T-helper 17 cell (primary cell): ENCODE results near the gene MPDZ. TPM values are rescaled to one million over a fixed set of nuclear protein-coding genes. Genes with fewer than 3 reads are reported as not detected.

Experiments
- ATAC-seq: fragments of 150-1000 bp; cut with Tn5 transposase; 2 replicates; pipeline ENCODE4 v1.10.0; 2021; ENCODE audit warnings: mild to moderate bottlenecking, moderate library complexity
- DNase-seq, 3 donors: peaks; one replicate each; pipeline versions ENCODE4 v3.0.0 to v3.0.0-alpha.2; 2020 to 2021
- H3K9me3 ChIP-seq: one replicate; pipeline ENCODE4 v1.7.0; 2013; ENCODE audit warnings: low read length, mild to moderate bottlenecking; ENCODE audit not compliant: control insufficient read depth, poor library complexity, severe bottlenecking
- H3K27ac Mint-ChIP-seq: one replicate; pipeline ENCODE4 v1.8.0; 2022; ENCODE audit warnings: mild to moderate bottlenecking, moderate library complexity, mixed read lengths
- H3K27me3 Mint-ChIP-seq: one replicate; pipeline ENCODE4 v1.8.0; 2022; ENCODE audit warnings: mixed read lengths
- H3K36me3 Mint-ChIP-seq: one replicate; pipeline ENCODE4 v1.8.0; 2022; ENCODE audit warnings: low read depth, mixed read lengths
- H3K4me1 Mint-ChIP-seq: one replicate; pipeline ENCODE4 v1.8.0; 2022; ENCODE audit warnings: mild to moderate bottlenecking, mixed read lengths
- H3K4me3 Mint-ChIP-seq: one replicate; pipeline ENCODE4 v1.8.0; 2022; ENCODE audit warnings: mild to moderate bottlenecking, moderate library complexity, mixed read lengths
- total RNA-seq, 4 donors: library from RNA in 2 of 4; stranded (reverse) in 2 of 4; gene quantifications; one replicate each; pipeline ENCODE4 v1.2.3 and lab custom pipeline; 2022 to 2026

The MPDZ gene
- total RNA-seq = under 1 TPM in 1 of 2 donors, not detected in 1; 0.13 TPM
- total RNA-seq (lab: John Stamatoyannopoulos, UW) = 0.08 to 1.2 reads per million in 2 donors

DNA sequence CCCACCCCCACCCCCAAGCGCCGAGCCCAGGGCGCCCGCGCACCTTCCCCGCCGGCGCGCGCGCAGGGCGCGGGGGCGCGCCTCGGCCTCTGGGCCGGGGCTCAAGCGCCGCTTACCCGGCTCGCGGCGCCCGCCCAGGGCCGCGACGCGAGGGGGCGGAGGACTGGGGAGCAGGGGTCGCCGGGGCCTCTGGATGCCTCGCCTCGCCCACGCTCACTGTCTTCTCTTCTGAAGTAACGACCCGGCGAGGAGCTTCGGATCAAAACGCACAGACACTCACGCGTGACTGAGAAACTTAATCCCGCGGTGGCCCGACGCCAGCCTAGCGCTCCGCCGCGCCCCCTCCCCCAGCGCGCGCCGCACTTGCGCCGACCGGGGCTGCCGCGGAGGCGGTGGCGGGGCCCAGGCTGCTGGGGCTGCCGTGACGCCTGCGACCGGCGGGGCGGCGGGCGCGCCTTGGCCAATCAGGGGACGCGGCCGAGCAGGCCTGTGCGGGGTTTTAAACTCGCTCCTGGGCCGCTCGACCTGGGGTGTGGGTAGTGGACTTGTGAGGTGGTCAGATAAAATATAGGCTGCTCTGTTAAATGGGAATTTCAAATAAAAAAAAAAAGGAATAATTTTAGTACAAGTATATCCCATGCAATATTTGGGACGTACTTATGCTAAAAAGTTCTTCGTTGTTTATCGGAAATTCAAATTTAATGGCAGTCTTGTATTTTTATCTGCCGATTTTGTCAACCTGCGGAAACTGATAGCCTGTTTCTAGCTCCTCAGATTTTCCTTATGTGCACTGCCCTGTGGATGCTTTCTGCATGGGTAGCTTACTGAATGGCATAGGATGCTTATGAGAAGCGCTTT, at the start of gene MPDZ:
Gene MPDZ, minus strand, starts transcription at position 409 of the 858 bp plus-strand sequence. CDS start 29,377 bp downstream, outside the sequence.
- Mint-ChIP-seq H3K4me1 (no peaks in the 10 kb centered on the region), H3K27me3 (peaks cover 4% of the 10 kb centered on the region), H3K4me3 (no peak within 1 kb of the TSS), H3K36me3 (no peaks in the 10 kb centered on the region), H3K27ac (no peak within 1 kb of the TSS)
- DNase-seq = no peak
- H3K9me3 ChIP-seq = no peaks in the 10 kb centered on the region
- no peak for ATAC-seq

DNA sequence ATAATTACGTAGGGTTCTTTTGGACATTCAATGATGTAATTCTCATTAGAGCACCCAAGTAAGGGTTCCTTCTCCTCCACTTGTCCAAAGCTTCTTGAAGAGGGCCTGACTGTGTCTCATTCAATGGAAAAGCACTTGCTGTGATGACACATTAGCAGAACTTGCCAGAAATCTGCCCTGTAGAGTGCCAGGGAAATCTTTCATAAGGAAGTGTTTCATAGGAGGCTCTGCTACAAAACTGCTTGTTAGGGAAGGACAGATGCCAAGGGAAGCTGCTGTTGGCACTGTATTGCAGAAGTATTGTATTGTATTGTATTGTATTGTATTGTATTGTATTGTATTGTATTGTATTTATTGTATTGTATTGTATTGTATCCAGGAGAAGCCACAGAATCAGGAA, 45.5 kb upstream of the MPDZ start:
- Mint-ChIP-seq H3K27me3 (no peaks in the 10 kb centered on the region), H3K4me3 (no peak overlapping the region), H3K36me3 (no peaks in the 10 kb centered on the region), H3K27ac (no peak overlapping the region), H3K4me1 (no peaks in the 10 kb centered on the region)
- DNase-seq (no peak), ATAC-seq (no peak)
- no peaks in the 10 kb centered on the region for H3K9me3 ChIP-seq

GRCh38 chr9:13322828-13323550, 43.5 kb upstream of the MPDZ start:
- no peak for DNase-seq
- no peak overlapping the region for H3K4me3 Mint-ChIP-seq
- no peak overlapping the region for H3K27ac Mint-ChIP-seq
- no peaks in the 10 kb centered on the region for H3K4me1 Mint-ChIP-seq
- no peaks in the 10 kb centered on the region for H3K27me3 Mint-ChIP-seq
- H3K9me3 ChIP-seq = no peaks in the 10 kb centered on the region
- ATAC-seq = no peak
- H3K36me3 Mint-ChIP-seq = no peaks in the 10 kb centered on the region

DNA sequence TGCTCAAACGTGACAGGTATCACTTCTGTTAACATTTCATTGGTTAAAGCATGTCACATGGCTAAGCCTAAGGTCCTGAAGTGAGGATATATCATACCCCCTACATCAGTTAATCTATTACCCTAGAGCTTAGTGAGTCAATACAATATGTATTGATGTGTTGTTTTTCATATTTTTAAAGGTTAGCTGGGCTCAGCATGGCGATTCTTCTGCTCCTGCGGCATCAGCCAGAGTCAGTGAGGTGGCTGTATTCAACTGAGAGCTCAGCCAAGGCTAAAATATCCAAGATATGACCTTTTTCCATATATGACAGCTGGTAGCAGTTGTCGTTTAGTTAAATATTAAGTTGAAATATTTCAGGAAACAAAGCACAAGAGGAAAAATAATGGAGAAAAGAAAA, 38.5 kb upstream of the MPDZ start:
- Mint-ChIP-seq H3K4me1 (no peaks in the 10 kb centered on the region), H3K27me3 (no peaks in the 10 kb centered on the region), H3K36me3 (no peaks in the 10 kb centered on the region), H3K4me3 (no peak overlapping the region), H3K27ac (no peak overlapping the region)
- H3K9me3 ChIP-seq = peaks cover 5% of the 10 kb centered on the region
- no peak for DNase-seq
- ATAC-seq = no peak

- Mint-ChIP-seq H3K27ac (no peak overlapping the region), H3K27me3 (no peaks in the 10 kb centered on the region), H3K4me1 (no peaks in the 10 kb centered on the region), H3K4me3 (no peak overlapping the region), H3K36me3 (no peaks in the 10 kb centered on the region)
- ATAC-seq = no peak
- DNase-seq = no peak
- H3K9me3 ChIP-seq = no peaks in the 10 kb centered on the region
Measured at GRCh38 chr9:13296972-13297371, 17.5 kb upstream of the MPDZ start.

- no peaks in the 10 kb centered on the region for H3K9me3 ChIP-seq
- no peaks in the 10 kb centered on the region for H3K4me1 Mint-ChIP-seq
- H3K27me3 Mint-ChIP-seq = no peaks in the 10 kb centered on the region
- H3K4me3 Mint-ChIP-seq = no peak overlapping the region
- no peaks in the 10 kb centered on the region for H3K36me3 Mint-ChIP-seq
- no peak overlapping the region for H3K27ac Mint-ChIP-seq
- no peak for DNase-seq
- no peak for ATAC-seq
Measured at GRCh38 chr9:13295556-13295955, 16.1 kb upstream of the MPDZ start.

GRCh38 chr9:13292782-13293181, 13.3 kb upstream of the MPDZ start:
- no peaks in the 10 kb centered on the region for H3K36me3 Mint-ChIP-seq
- no peak for ATAC-seq
- no peak for DNase-seq
- H3K27me3 Mint-ChIP-seq = no peaks in the 10 kb centered on the region
- no peaks in the 10 kb centered on the region for H3K4me1 Mint-ChIP-seq
- H3K27ac Mint-ChIP-seq = no peak overlapping the region
- H3K4me3 Mint-ChIP-seq = no peak overlapping the region
- no peaks in the 10 kb centered on the region for H3K9me3 ChIP-seq

- H3K36me3 Mint-ChIP-seq = no peaks in the 10 kb centered on the region
- H3K27ac Mint-ChIP-seq = no peak overlapping the region
- no peak for DNase-seq
- ATAC-seq = no peak
- H3K9me3 ChIP-seq = no peaks in the 10 kb centered on the region
- no peaks in the 10 kb centered on the region for H3K4me1 Mint-ChIP-seq
- H3K27me3 Mint-ChIP-seq = no peaks in the 10 kb centered on the region
- H3K4me3 Mint-ChIP-seq = no peak overlapping the region
Measured at GRCh38 chr9:13292158-13292557, 12.7 kb upstream of the MPDZ start.

- ATAC-seq (no peak), DNase-seq (no peak)
- H3K4me3 Mint-ChIP-seq = no peak overlapping the region
- no peak overlapping the region for H3K27ac Mint-ChIP-seq
- no peaks in the 10 kb centered on the region for H3K27me3 Mint-ChIP-seq
- H3K36me3 Mint-ChIP-seq = no peaks in the 10 kb centered on the region
- H3K4me1 Mint-ChIP-seq = no peaks in the 10 kb centered on the region
- no peaks in the 10 kb centered on the region for H3K9me3 ChIP-seq
Measured at GRCh38 chr9:13291718-13292117, 12.2 kb upstream of the MPDZ start.

DNA sequence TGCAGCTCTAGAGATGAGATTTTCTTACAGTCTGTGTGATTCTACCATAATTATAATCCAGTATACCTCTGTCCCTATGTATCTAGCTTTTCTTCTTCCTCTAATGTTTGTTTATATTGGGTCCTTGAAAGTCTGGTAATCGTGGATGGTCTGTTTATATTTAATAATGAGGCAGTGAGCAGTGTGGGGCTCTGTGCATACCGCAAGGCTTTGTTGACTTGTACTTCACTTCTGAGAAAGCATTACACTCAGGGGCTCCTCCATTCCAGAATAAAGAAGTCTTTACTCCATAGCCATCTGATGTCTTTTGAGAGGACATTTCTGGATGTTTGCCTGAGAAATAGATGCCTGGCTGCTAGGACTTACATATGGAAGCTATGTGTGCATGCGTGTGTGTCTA, 4.5 kb upstream of the MPDZ start:
- Mint-ChIP-seq H3K27ac (no peak overlapping the region), H3K27me3 (peaks cover 4% of the 10 kb centered on the region), H3K4me3 (no peak overlapping the region), H3K4me1 (no peaks in the 10 kb centered on the region), H3K36me3 (no peaks in the 10 kb centered on the region)
- no peak for DNase-seq
- no peaks in the 10 kb centered on the region for H3K9me3 ChIP-seq
- ATAC-seq = no peak

- H3K27ac Mint-ChIP-seq = no peak overlapping the region
- H3K27me3 Mint-ChIP-seq = peaks cover 4% of the 10 kb centered on the region
- no peaks in the 10 kb centered on the region for H3K4me1 Mint-ChIP-seq
- H3K9me3 ChIP-seq = no peaks in the 10 kb centered on the region
- DNase-seq (no peak), ATAC-seq (no peak)
- H3K4me3 Mint-ChIP-seq = no peak overlapping the region
- H3K36me3 Mint-ChIP-seq = no peaks in the 10 kb centered on the region
Measured at GRCh38 chr9:13282998-13283397, 3.5 kb upstream of the MPDZ start.

- no peak for ATAC-seq
- H3K36me3 Mint-ChIP-seq = no peaks in the 10 kb centered on the region
- H3K4me3 Mint-ChIP-seq = no peak overlapping the region
Measured at GRCh38 chr9:13281356-13282016, 2.0 kb upstream of the MPDZ start.

More at GRCh38 chr9:13281356-13282016, 2.0 kb upstream of the MPDZ start:
- Mint-ChIP-seq H3K27me3 (peaks cover 4% of the 10 kb centered on the region), H3K4me1 (no peaks in the 10 kb centered on the region), H3K27ac (no peak overlapping the region)
- no peaks in the 10 kb centered on the region for H3K9me3 ChIP-seq
- DNase-seq = no peak
